Measurements from ENCODE around the gene FASTK. TPM values are rescaled to one million over a fixed set of nuclear protein-coding genes. Genes with fewer than 3 reads are reported as not detected.
A peak's percentile ranks its signal among the peaks of the same experiment; 100 is the strongest.

The FASTK gene
- total RNA-seq, 3 donors from 2014 or later, result 78.6 to 122 (median 98.5) TPM

DNA sequence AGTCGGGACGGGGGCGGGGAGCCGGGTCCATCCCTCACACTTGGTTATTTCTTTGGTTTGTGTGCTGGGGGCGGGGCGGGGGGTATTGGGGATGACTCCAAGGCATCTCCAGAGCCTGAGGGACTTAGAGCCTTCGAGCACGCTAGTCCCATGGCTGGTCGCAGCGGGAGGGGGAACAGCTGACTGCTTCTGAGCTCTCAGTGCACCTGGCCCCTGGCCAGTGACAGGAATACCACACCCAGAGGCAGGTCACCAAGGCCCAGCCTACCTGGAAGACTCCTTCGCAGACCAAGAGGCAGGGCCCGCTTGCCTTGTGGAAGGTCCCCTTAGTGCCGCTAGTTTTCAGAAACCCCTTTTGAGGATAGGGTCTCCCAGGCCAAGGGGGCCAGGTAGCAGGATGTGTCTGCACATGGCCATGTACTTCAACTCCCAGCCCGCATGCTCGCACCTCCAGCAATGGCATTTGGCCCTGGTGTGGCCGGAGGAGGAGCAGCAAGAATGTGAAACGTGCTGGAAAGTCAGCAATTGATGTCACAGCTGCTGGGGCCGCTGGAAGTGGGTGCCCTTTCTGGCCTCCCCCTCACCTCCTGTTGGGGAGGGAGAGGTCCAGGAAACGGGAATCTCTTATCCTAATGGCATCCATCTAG is 46.0 kb upstream of the FASTK start:
- TF ChIP-seq, protein P1, sequence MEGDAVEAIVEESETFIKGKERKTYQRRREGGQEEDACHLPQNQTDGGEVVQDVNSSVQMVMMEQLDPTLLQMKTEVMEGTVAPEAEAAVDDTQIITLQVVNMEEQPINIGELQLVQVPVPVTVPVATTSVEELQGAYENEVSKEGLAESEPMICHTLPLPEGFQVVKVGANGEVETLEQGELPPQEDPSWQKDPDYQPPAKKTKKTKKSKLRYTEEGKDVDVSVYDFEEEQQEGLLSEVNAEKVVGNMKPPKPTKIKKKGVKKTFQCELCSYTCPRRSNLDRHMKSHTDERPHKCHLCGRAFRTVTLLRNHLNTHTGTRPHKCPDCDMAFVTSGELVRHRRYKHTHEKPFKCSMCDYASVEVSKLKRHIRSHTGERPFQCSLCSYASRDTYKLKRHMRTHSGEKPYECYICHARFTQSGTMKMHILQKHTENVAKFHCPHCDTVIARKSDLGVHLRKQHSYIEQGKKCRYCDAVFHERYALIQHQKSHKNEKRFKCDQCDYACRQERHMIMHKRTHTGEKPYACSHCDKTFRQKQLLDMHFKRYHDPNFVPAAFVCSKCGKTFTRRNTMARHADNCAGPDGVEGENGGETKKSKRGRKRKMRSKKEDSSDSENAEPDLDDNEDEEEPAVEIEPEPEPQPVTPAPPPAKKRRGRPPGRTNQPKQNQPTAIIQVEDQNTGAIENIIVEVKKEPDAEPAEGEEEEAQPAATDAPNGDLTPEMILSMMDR (IDR thresholded peaks at IDR 0.05), result no peak
- no peak overlapping the region for H3K4me3 ChIP-seq
- peaks cover 12% of the 10 kb centered on the region for H3K4me1 ChIP-seq (ENCODE audit: low read depth)
- H3K9me3 ChIP-seq, result no peaks in the 10 kb centered on the region
- peak; percentile 80 to 84 (median 84) for DNase-seq
- intact Hi-C loops (cut with DNase I, micrococcal nuclease), result loop anchor here in 1 of 2 donors (5.0 kb wide), 1 partner anchor 41 kb away; the partner anchor contains the start of gene GBX1
- no peaks in the 10 kb centered on the region for H3K36me3 ChIP-seq (ENCODE audit: low read depth)
- ATAC-seq, result peak; percentile 79

DNA sequence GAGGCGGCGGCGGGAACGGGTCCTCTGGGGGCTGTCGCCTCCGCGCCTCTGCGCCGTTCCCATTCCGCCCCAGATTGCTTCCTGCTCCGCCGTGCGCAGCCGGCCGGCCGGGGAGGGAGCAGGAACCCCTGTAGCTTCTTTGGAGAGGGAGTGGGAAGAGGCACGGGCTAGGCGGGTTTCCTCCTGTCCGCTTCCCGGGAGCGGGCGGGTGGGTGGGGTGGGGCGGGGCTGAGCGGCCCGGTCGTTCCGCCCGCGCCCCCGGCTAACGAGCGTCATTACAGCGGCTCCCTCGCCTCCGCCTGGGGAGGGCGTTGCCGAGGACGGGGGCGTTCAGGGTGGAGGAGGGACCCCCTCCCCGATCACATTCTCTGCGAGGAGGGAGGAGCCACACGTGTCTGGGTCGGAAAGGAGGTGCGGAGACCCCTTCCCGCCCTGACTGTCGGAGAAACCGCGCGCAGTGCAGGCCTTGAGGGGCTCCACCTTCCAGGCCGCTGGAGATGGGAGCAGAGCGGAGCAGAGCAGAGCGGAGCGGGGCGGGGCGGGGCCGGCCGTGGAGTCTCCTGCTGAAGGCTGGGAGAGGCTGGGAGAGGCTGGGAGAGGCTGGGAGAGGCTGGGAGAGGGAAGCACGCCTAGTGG is 45.4 kb upstream of the FASTK start:
- Histone ChIP-seq H3K4me3 (no peak overlapping the region), H3K4me1 (ENCODE audit: low read depth) (peaks cover 12% of the 10 kb centered on the region), H3K9me3 (no peaks in the 10 kb centered on the region), H3K36me3 (ENCODE audit: low read depth) (no peaks in the 10 kb centered on the region)
- ATAC-seq (peak; percentile 80), DNase-seq (peak; percentile 63 to 81 (median 79))
- TF ChIP-seq, protein P1 (IDR thresholded peaks at IDR 0.05), result no peak
- intact Hi-C loops (cut with DNase I, micrococcal nuclease), result loop anchor here in 1 of 2 donors (5.0 kb wide), 1 partner anchor 41 kb away; the partner anchor contains the start of gene GBX1

DNA sequence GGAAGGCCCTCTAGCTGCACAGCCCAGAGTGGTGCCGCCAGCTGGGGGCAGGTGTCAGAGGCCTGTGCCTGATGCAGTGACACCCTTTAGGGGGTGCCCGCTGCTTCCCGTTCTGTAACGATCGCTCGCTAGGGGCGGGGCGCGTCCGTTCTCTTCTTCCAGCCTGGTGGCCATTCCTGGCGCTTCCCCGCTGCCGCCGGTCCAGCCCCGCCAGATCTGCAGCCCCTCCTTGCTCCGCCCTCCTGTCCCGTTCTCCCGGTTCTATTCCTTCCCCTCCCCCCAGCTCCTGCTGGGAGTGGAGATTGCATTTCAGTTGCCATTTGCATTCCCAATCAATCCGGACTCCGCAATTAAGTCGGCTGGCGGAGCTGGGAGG is 44.8 kb upstream of the FASTK start:
- intact Hi-C loops (cut with DNase I, micrococcal nuclease), result loop anchor here in 1 of 2 donors (5.0 kb wide), 1 partner anchor 42 kb away; the partner anchor contains the start of gene GBX1
- Histone ChIP-seq H3K9me3 (no peaks in the 10 kb centered on the region), H3K4me1 (ENCODE audit: low read depth) (peaks cover 12% of the 10 kb centered on the region), H3K36me3 (ENCODE audit: low read depth) (no peaks in the 10 kb centered on the region), H3K4me3 (no peak overlapping the region)
- ATAC-seq (peak; percentile 53), DNase-seq (peak; percentile 67 to 80 (median 74))
- TF ChIP-seq, protein P1 (IDR thresholded peaks at IDR 0.05), result no peak

DNA sequence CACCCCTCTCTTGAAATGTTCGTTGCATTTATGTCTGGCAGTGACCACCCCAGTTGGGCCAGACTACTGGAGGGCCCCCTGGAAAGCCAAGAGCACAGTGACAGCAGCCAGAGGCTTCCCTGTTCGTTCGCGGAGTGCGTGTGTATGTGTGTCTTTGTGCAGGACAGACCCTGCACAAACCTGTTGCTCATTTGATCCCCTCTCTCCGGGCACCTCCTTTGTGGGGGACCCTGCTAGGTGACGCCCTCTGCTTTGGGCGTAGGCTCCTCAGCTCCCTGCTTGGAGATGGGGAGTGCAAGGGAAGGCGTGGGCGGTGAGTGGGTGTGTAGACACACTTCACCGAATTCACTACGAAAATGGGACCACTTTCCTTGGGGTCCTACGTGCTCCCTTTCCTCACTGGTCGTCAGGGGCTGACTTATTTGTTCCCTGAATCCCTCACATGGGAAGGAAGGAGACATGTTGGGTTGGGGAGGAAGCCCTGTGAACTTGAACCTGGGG is 44.3 kb upstream of the FASTK start:
- TF ChIP-seq, protein P1 (IDR thresholded peaks at IDR 0.05), result no peak
- no peaks in the 10 kb centered on the region for H3K9me3 ChIP-seq
- peaks cover 12% of the 10 kb centered on the region for H3K4me1 ChIP-seq (ENCODE audit: low read depth)
- intact Hi-C loops (cut with DNase I, micrococcal nuclease), result loop anchor here (5.0 kb wide), 2 partner anchors 42 to 47 kb away; partner anchors contain the start of gene GBX1 (in 1 of the 2)
- no peak overlapping the region for H3K4me3 ChIP-seq
- DNase-seq (no peak), ATAC-seq (no peak)
- peaks cover 3% of the 10 kb centered on the region for H3K36me3 ChIP-seq (ENCODE audit: low read depth)

DNA sequence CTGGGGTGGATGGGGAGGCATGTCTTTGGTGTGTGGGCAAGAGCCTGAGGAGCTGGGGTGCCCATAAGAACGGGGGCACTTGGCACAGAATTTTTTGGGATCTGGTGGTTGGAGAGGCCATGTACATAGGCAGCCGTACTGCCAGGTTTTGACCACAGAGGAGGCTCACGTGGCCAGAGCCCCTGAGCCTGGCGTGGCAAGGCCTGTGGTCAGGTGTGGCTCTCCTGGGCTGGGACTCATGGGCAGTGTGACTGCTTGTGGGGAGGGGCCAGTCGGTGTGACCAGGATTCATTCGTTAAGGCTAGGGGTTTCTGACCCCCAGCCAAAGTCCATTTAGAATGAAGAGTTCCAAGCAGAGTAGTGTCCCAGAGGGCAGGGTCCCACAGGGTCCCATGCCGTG is 43.9 kb upstream of the FASTK start:
- H3K4me1 ChIP-seq (ENCODE audit: low read depth), result peaks cover 12% of the 10 kb centered on the region
- TF ChIP-seq, protein P1 (IDR thresholded peaks at IDR 0.05), result no peak
- ATAC-seq, result no peak
- no peaks in the 10 kb centered on the region for H3K9me3 ChIP-seq
- intact Hi-C loops (cut with DNase I, micrococcal nuclease), result loop anchor here in 1 of 2 donors (5.0 kb wide), 1 partner anchor 48 kb away; no protein-coding TSS in a partner anchor
- no peak for DNase-seq
- H3K36me3 ChIP-seq (ENCODE audit: low read depth), result peaks cover 3% of the 10 kb centered on the region
- no peak overlapping the region for H3K4me3 ChIP-seq

Data from mucosa of descending colon (tissue), 3 donors.